ENCODE results near the gene SKIC8.

SKIC8 gene

DNA sequence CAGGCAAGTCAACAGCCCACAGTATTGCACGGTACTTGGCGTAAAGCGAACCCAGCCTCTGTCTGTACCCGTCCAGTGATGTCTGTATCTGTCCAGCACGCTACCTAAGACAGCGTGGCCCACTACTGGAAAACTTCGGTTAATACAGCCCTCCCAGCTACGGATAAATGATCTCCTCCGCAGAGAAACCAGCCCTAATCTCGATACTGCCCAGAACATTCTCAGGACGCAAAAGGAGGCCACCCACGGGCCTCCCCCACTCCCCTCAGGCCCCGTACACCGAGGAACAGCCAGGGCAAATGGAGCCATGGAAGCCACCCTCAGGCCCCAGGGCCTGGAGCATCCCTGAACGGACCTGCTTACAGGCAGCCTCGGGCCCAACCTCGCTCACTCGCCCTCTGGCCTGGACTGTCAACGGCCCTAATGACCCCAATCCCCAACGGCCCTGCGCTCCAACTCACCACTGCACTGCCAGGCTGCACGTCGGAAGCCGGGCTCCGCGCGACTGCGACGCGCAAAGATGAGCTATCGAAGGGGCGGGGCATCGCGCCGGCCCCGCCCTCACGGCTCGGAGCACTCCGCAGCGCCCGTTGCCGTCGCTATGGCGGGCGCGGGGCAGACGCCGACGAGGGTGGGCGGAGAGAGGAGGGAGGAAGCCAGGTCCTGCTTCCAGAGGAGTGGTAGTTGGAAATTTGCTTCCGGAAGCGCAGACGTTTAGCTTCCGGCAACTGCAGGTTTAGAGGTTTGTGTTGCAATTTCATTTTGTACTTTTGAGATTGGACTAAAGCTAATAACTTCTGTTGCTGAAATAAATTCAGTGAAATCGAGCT, at the start of gene SKIC8:
SKIC8 (minus strand) TSS at position 509 of the 830 bp plus-strand sequence. CDS start 3,923 bp downstream, outside the sequence.
- in situ Hi-C loops (cut with MboI; ENCODE audit: low sequenced_read_pairs): no loop called here

- in situ Hi-C loops (cut with MboI; ENCODE audit: low sequenced_read_pairs): no loop called here
Observed at GRCh38 chr15:78347586-78348543, 48.5 kb upstream of the SKIC8 start.

- in situ Hi-C loops (cut with MboI; ENCODE audit: low sequenced_read_pairs): no loop called here
Observed at GRCh38 chr15:78345396-78346125, 46.2 kb upstream of the SKIC8 start.

DNA sequence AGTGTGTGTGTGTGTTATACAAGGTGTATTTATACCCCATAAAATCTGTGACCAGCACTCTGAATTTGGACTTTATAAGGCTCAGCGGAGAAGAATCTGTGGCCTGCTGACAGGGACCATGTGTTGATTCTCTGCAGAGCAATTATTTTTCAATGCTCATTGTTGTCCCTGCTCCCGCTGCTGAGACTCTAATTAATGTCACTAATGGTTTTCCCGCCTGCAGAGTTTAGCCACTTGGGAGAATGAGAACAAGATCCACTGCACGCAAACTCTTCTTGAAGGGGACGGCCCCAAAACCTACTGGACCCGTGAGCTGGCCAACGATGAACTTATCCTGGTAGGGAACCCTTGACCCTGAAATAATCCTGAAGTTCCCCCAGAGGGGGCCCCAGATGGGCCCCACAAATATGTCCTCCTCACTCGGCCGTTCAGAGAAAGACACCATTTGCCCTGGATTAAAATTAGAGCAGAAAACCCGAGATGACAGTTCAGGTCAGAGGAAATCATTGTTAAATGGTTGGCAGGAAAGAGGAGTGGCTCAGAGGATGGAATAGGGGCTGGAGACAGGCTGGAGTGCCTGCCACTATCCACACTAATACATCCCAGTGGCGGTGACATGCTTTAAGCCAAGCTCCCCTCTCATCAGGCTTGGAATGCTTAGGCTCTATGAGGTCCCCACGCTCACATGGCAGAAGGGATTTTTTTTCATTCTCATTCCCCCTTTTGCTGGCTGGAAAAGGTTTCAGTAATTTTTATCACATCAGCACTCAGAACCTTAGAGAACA, 44.1 kb upstream of the SKIC8 start:
- in situ Hi-C loops (cut with MboI; ENCODE audit: low sequenced_read_pairs): no loop called here

DNA sequence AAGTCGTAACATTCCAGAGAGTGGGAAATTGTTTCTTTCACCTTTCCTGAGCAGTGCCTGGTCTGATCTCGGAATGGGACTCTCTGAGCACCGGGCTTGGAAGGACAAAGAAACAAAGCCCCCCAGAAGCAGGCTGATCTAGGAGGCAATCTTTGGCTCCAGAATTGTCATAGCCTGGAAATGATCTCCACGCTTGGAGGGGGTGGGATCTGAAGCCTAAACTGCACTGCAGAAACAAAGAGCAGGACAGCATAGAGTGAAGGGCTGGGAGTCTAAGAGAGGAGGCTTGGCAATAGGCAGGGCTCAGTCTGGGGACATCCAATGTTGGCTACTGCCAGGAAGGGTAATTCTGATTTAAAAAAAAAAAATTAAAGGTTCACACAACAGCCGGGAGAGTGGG, 42.6 kb upstream of the SKIC8 start:
- in situ Hi-C loops (cut with MboI; ENCODE audit: low sequenced_read_pairs): no loop called here

DNA sequence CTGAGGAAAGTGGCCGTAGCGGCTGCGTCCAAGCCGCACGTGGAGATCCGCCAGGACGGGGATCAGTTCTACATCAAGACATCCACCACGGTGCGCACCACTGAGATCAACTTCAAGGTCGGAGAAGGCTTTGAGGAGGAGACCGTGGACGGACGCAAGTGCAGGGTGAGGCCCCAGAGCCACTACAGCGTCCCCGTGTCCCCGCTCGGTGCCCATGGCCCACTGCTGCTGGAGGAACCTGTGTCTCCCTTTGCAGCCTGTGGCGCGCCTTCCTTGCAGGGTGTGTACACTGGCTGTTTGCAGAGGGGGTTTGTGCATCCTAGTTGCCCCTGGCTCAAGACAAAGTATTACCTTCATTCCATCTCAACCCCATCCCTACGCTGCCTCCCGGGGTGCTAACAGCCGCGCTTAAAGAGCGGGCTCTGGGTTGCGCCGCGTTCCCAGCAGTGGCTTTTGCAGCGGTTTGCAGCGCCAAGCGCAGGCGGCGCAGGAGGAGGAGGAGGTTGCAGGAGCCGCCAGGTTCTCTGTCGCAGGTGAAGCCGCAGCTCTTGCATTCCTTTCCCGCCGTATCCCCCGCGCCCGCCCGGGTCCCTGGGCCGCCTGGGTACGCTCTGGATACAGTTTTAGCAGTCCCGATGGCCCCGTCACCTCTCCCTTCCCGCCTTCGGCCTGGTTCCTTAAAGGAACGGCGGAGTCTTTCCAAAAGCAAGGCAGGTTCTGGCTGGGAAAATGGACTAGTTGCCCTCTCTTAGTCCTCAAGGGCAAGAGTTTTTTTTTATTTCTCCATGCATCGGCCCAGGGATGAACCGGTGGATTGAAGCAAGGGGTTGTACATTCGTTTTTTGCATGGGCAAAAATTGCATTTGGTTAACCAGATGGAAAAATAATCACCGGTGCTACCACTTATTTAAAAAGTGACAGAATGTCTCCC, 41.9 kb upstream of the SKIC8 start:
- in situ Hi-C loops (cut with MboI; ENCODE audit: low sequenced_read_pairs): no loop called here

GRCh38 chr15:78340231-78341056, 41.0 kb upstream of the SKIC8 start, which contains the start of gene CRABP1:
TSS of gene CRABP1 (plus strand) at chr15:78340353. CDS start at chr15:78340429, 76 bp downstream.
- in situ Hi-C loops (cut with MboI; ENCODE audit: low sequenced_read_pairs): no loop called here

GRCh38 chr15:78339559-78339958, 40.1 kb upstream of the SKIC8 start:
- in situ Hi-C loops (cut with MboI; ENCODE audit: low sequenced_read_pairs): no loop called here

GRCh38 chr15:78338781-78339180, 39.4 kb upstream of the SKIC8 start:
- in situ Hi-C loops (cut with MboI; ENCODE audit: low sequenced_read_pairs): no loop called here

DNA sequence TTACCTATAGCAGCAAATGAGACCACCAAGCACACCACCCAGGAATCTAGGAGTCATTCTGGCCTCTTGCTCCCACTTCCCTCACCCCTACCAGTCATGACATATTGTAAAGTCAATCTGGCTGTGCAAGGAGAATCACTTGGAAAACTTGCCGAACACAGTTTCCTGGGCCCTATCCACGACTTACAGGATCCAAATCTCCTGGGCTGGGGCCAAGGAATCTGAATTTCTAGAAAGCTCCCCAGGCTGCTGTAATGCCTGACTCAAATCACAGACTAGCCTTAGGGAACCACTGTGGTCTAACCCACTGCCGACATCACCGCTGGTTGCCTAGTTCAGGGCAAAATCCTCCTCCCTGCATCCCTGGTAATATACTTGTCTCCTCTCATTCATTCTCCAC, 36.6 kb upstream of the SKIC8 start:
- in situ Hi-C loops (cut with MboI; ENCODE audit: low sequenced_read_pairs): no loop called here

DNA sequence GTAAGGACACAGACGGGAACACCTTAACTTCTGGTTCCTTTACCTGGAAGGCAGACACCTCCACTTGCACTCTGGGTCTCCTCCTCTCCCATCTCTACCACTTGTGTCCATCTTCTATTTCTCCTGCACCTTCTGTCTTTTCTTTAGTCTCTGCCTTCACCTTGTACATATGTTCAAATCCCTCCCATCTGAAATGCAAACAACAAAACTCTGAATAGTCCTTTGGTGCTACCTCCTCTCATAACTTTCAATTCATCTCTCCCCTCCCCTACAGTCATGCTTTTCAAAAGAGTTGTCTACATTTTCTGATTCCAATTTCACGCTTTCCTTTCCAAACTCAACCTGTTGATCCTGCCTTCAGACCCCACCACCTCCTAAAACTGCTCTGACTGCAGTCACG, 35.4 kb upstream of the SKIC8 start:
- in situ Hi-C loops (cut with MboI; ENCODE audit: low sequenced_read_pairs): no loop called here

GRCh38 chr15:78329625-78330024, 30.2 kb upstream of the SKIC8 start:
- in situ Hi-C loops (cut with MboI; ENCODE audit: low sequenced_read_pairs): no loop called here

DNA sequence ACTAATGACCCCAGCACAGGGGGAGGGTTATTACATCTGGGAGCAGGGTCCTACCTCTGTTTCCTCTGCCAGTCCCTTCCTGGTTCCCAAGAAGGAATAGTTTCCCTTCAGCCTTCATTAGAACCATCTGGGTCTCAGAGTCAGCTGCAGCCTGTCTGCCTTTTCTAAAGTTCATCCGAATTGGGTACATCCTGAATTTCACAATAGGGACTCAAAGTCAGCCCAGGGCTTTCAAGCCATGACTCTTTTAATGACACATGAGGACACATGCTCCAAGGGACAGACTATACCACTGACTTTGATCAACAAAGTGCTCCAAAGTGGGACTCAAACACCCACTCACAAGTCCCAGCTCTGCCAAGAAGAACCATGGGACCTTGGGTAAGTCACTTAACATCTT, 28.1 kb upstream of the SKIC8 start:
- in situ Hi-C loops (cut with MboI; ENCODE audit: low sequenced_read_pairs): no loop called here

DNA sequence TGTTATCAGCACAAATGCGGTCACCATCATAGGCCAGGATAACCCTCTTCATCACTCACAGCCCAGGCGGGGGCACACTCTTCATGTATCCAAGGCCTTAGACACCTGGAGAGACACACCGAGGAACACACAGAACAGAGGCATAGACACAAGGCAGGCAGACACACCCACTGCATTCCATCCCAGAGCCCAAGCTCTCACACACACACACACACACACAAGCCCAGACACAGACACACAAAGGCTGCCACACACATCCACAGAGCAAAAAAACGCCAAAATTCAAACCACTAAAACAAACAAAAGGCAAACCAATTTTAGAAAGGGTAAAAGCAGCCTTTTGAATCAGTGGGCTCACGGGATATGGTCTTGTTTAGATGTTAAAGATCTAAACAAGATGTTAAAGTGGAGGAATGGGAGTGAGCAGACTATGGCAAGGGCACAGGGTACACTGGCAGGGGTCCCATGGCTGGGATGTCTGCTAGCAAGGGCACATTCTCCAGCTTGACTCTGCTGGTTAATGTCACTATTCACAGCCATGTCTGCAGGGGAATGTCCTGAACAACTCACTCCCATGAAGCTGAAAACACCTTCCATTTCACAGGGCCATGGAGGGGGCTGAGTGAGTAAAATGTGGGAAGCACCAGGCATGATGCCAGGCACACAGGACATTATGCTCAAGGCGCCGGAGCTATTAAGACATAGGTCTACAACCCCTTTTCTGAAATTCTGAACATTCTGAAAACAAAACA, 25.9 kb upstream of the SKIC8 start:
- in situ Hi-C loops (cut with MboI; ENCODE audit: low sequenced_read_pairs): no loop called here

GRCh38 chr15:78324144-78324543, 24.7 kb upstream of the SKIC8 start:
- in situ Hi-C loops (cut with MboI; ENCODE audit: low sequenced_read_pairs): no loop called here

- in situ Hi-C loops (cut with MboI; ENCODE audit: low sequenced_read_pairs): no loop called here
Observed at GRCh38 chr15:78323693-78324092, 24.3 kb upstream of the SKIC8 start.

- in situ Hi-C loops (cut with MboI; ENCODE audit: low sequenced_read_pairs): no loop called here
Observed at GRCh38 chr15:78322724-78323521, 23.5 kb upstream of the SKIC8 start.
